HepG2 (cell line): ENCODE results near the gene TPX2. TPM values are rescaled to one million over a fixed set of nuclear protein-coding genes. Genes with fewer than 3 reads are reported as not detected.

Experiments
- ARNT2 ChIP-seq: sonication (generic); formaldehyde crosslinking; IDR thresholded peaks from 2 replicates; pipeline ENCODE4 v1.8.0; 2022; ENCODE audit warnings: mild to moderate bottlenecking, low read depth, missing genetic modification reagents, moderate library complexity
- CCDC6 ChIP-seq: sonication (generic); formaldehyde crosslinking; IDR thresholded peaks from 2 replicates; pipeline ENCODE4 v1.8.1; 2022; ENCODE audit warnings: mild to moderate bottlenecking, missing genetic modification reagents, moderate library complexity
- CEBPG ChIP-seq: IDR thresholded peaks from 2 replicates; pipeline ENCODE4 v1.6.1; 2016
- CREB3 ChIP-seq: sonication (generic); formaldehyde crosslinking; IDR thresholded peaks from 2 replicates; pipeline ENCODE4 v1.5.0; 2020; ENCODE audit warnings: missing genetic modification reagents
- CREBL2 ChIP-seq: sonication (generic); formaldehyde crosslinking; IDR thresholded peaks from 2 replicates; pipeline ENCODE4 v1.8.1; 2023; ENCODE audit warnings: missing genetic modification reagents, mild to moderate bottlenecking, borderline replicate concordance
- DZIP1 ChIP-seq: sonication (generic); formaldehyde crosslinking; IDR thresholded peaks from 2 replicates; pipeline ENCODE4 v1.5.0; 2020; ENCODE audit warnings: mild to moderate bottlenecking, missing genetic modification reagents
- FOXJ3 ChIP-seq: sonication (generic); formaldehyde crosslinking; IDR thresholded peaks from 2 replicates; pipeline ENCODE4 v1.4.0; 2020; ENCODE audit warnings: missing genetic modification reagents, mild to moderate bottlenecking, borderline replicate concordance
- FOXK2 ChIP-seq: fragments of 450-650 bp; IDR thresholded peaks from 2 replicates; pipeline ENCODE4 v1.6.1; 2016
- GABPA ChIP-seq, 2 experiments: IDR thresholded peaks; 2 replicates each; pipeline ENCODE4 v1.6.1; 2011 to 2016; ENCODE audit warnings: low read depth in 2 of 2, low read length in 1 of 2, missing biosample characterization in 1 of 2, missing genetic modification characterization in 1 of 2
- GMEB1 ChIP-seq: sonication (generic); formaldehyde crosslinking; IDR thresholded peaks from 2 replicates; pipeline ENCODE4 v1.5.1; 2020; ENCODE audit warnings: missing genetic modification reagents, mild to moderate bottlenecking, borderline replicate concordance
- HMG20A ChIP-seq: IDR thresholded peaks from 2 replicates; pipeline ENCODE4 v1.6.1; 2016; ENCODE audit warnings: borderline replicate concordance
- IKZF1 ChIP-seq: fragments of 450-650 bp; IDR thresholded peaks from 2 replicates; pipeline ENCODE4 v1.7.1; 2016
- MYC ChIP-seq: sonication (generic); formaldehyde crosslinking; IDR thresholded peaks from 2 replicates; pipeline ENCODE4 v1.9.0; 2021; ENCODE audit warnings: missing genetic modification reagents, borderline replicate concordance
- NFE2 ChIP-seq: sonication (generic); formaldehyde crosslinking; IDR thresholded peaks from 2 replicates; pipeline ENCODE4 v1.4.0; 2020; ENCODE audit warnings: missing genetic modification reagents
- NFYB ChIP-seq: sonication (generic); formaldehyde crosslinking; IDR thresholded peaks from 2 replicates; pipeline ENCODE4 v1.4.0; 2020; ENCODE audit warnings: missing genetic modification reagents
- PREB ChIP-seq: sonication (generic); formaldehyde crosslinking; IDR thresholded peaks from 2 replicates; pipeline ENCODE4 v1.4.0; 2020; ENCODE audit warnings: missing genetic modification reagents
- SNAPC5 ChIP-seq: sonication (generic); formaldehyde crosslinking; IDR thresholded peaks from 2 replicates; pipeline ENCODE4 v1.8.1; 2023; ENCODE audit warnings: mild to moderate bottlenecking, missing genetic modification reagents, borderline replicate concordance
- ZBTB37 ChIP-seq: sonication (generic); formaldehyde crosslinking; IDR thresholded peaks from 2 replicates; pipeline ENCODE4 v1.4.0; 2020; ENCODE audit warnings: mild to moderate bottlenecking, missing genetic modification reagents
- ZFP62 ChIP-seq: sonication (generic); formaldehyde crosslinking; IDR thresholded peaks from 2 replicates; pipeline ENCODE4 v1.4.0; 2020; ENCODE audit warnings: missing genetic modification reagents
- ZNF446 ChIP-seq: sonication (generic); formaldehyde crosslinking; IDR thresholded peaks from 2 replicates; pipeline ENCODE4 v1.5.0; 2020; ENCODE audit warnings: mild to moderate bottlenecking, missing genetic modification reagents
- polyA plus RNA-seq, 8 experiments: library from polyadenylated mRNA; depleted of rRNA in 3 of 8; stranded (reverse) in 7 of 8; unstranded in 1 of 8; fragments of >200 nt; fragmentation: Illumina TruSeq in 4 of 8; extraction: Trizol in 4 of 8; gene quantifications; 2 replicates each; pipeline versions ENCODE4 v1.2.1 to v1.2.3, GENCODE V29; 2011 to 2016; ENCODE audit warnings: low read depth in 4 of 8, missing spikeins in 1 of 8, mixed read lengths in 1 of 8; ENCODE audit not compliant: insufficient read depth in 1 of 8
- total RNA-seq, 5 experiments: library from RNA; depleted of rRNA; stranded (reverse); fragments of >200 nt; fragmentation: Illumina TruSeq; extraction: Trizol; gene quantifications; 2 replicates each; pipeline ENCODE4 v1.2.3, GENCODE V29; 2016; ENCODE audit warnings: low read depth in 1 of 5

Gene TPX2
- total and polyA plus RNA-seq, 2 of the 13 experiments (the other 11 are each of a cell fraction or from before 2014, with no cell fraction given): 34.3 to 124 TPM

- TF ChIP-seq PREB (CRISPR knock-in tag) (no peak), CEBPG (no peak), CCDC6 (CRISPR knock-in tag) (0 out of 2 replicates have a peak, but pooled peaks have one; percentile 27), ARNT2 (CRISPR knock-in tag) (peak; percentile 54; the same call in 1 of the 2 replicates), ZFP62 (CRISPR knock-in tag) (no peak), DZIP1 (no peak), NFE2 (CRISPR knock-in tag) (no peak), SNAPC5 (CRISPR knock-in tag) (0 out of 2 replicates have a peak, but pooled peaks have one; percentile 20), FOXJ3 (CRISPR knock-in tag) (peak; percentile 57; the same call in 1 of the 2 replicates), CREBL2 (CRISPR knock-in tag) (0 out of 2 replicates have a peak, but pooled peaks have one; percentile 7), FOXK2 (no peak), ZNF446 (CRISPR knock-in tag) (peak; percentile 3; the same call in 1 of the 2 replicates), ZBTB37 (CRISPR knock-in tag) (no peak), IKZF1 (no peak), GABPA (IDR thresholded peaks at IDR 0.05; ENCODE audit: low read depth, low read length) (no peak), GABPA (CRISPR knock-in tag; IDR thresholded peaks at IDR 0.05; ENCODE audit: low read depth) (peak; percentile 51), NFYB (CRISPR knock-in tag) (no peak), CREB3 (peak; percentile 53; the same call in 1 of the 2 replicates), GMEB1 (CRISPR knock-in tag) (0 out of 2 replicates have a peak, but pooled peaks have one; percentile 23), MYC (CRISPR knock-in tag) (no peak; the same call in 1 of the 2 replicates), HMG20A (CRISPR knock-in tag) (peak; percentile 71; the same call in 1 of the 2 replicates)
These were observed 40.0 kb upstream of the TPX2 start (continued) for GRCh38 chr20:31698803-31699718.
